Spleen (tissue), 11 donors: ENCODE measurements around the gene SUZ12. TPM values are rescaled to one million over a fixed set of nuclear protein-coding genes. Genes with fewer than 3 reads are reported as not detected.
"Not testable (repeated sequence)": the region's sequence is repeated elsewhere in the genome, so short reads cannot be mapped to it uniquely, and the experiment has no call there.

Experiments used
- DNase-seq: peaks from one replicate; pipeline ENCODE4 v3.0.0-alpha.2; 2020
- H3K27ac ChIP-seq, 8 donors: fragments of 200-600 bp; sonication (generic) in 7 of 8; 1 replicate in 4 of 8; 2 replicates in 4 of 8; pipeline versions ENCODE4 v1.5.0 to v1.8.0; 2016 to 2021; ENCODE audit warnings: inconsistent platforms in 4 of 8, mild to moderate bottlenecking in 4 of 8, moderate library complexity in 1 of 8
- H3K27me3 ChIP-seq, 7 donors: fragments of 200-600 bp; sonication (generic) in 6 of 7; replicated peaks in 1 of 7; 1 replicate in 4 of 7; 2 replicates in 3 of 7; pipeline versions ENCODE4 v1.5.0 to v1.8.0; 2016 to 2021; ENCODE audit warnings: inconsistent platforms in 3 of 7, mild to moderate bottlenecking in 1 of 7
- H3K36me3 ChIP-seq, 6 donors: fragments of 200-600 bp; sonication (generic) in 5 of 6; 1 replicate in 4 of 6; 2 replicates in 2 of 6; pipeline versions ENCODE4 v1.5.0 to v1.8.0; 2016 to 2021; ENCODE audit warnings: inconsistent platforms in 2 of 6
- H3K4me1 ChIP-seq, 6 donors: fragments of 200-600 bp; sonication (generic) in 5 of 6; 1 replicate in 3 of 6; 2 replicates in 3 of 6; pipeline versions ENCODE4 v1.5.0 to v1.8.0; 2016 to 2021; ENCODE audit warnings: inconsistent platforms in 3 of 6
- H3K4me3 ChIP-seq, 8 donors: fragments of 200-600 bp; sonication (generic) in 7 of 8; 1 replicate in 4 of 8; 2 replicates in 4 of 8; pipeline versions ENCODE4 v1.5.0 to v1.8.0; 2016 to 2021; ENCODE audit warnings: inconsistent platforms in 4 of 8, mild to moderate bottlenecking in 4 of 8, moderate library complexity in 2 of 8
- H3K9me3 ChIP-seq, 8 donors: fragments of 200-600 bp; sonication (generic) in 7 of 8; 1 replicate in 4 of 8; 2 replicates in 4 of 8; pipeline versions ENCODE4 v1.5.0 to v1.8.0; 2016 to 2021; ENCODE audit warnings: inconsistent platforms in 4 of 8
- CTCF ChIP-seq, 11 experiments: fragments of 200-600 bp in 7 of 11; fragments of 450-650 bp in 4 of 11; sonication (generic) in 4 of 11; IDR thresholded peaks in 8 of 11; conservative IDR thresholded peaks in 3 of 11; 1 replicate in 7 of 11; 2 replicates in 4 of 11; pipeline versions ENCODE4 v1.4.0 to v1.8.0; 2016 to 2021; ENCODE audit warnings: antibody characterized with exemption in 11 of 11, inconsistent platforms in 4 of 11, mild to moderate bottlenecking in 1 of 11
- POLR2A ChIP-seq, 3 donors: fragments of 450-650 bp; IDR thresholded peaks; one replicate each; pipeline ENCODE4 v1.5.1; 2017; ENCODE audit warnings: antibody characterized with exemption in 3 of 3, mild to moderate bottlenecking in 1 of 3
- POLR2AphosphoS5 ChIP-seq, 3 donors: sonication (generic); formaldehyde crosslinking; IDR thresholded peaks; one replicate each; pipeline ENCODE4 v1.5.1; 2017; ENCODE audit warnings: antibody characterized with exemption in 3 of 3
- WGBS, 5 donors: extraction: QIAGEN DNeasy Blood & Tissue Kit in 3 of 5; methylation state at CpG; one replicate each; pipeline versions ENCODE4 v1.1.5 to v1.1.7; 2013 to 2018; 5-methylcytosine and 5-hydroxymethylcytosine counted together
- intact Hi-C: fragments of 100-400 bp; cut with DNase I; formaldehyde crosslinking; loops from one replicate; pipeline ENCODE4 v1.15.0; 2023; ENCODE audit warnings: low total_unique reads
- polyA plus RNA-seq, 3 donors: library from polyadenylated mRNA; stranded (reverse); fragments of 200-250 nt; gene quantifications; one replicate each; pipeline ENCODE4 v1.2.1, GENCODE V29; 2013
- total RNA-seq, 7 donors: library from RNA; depleted of rRNA in 3 of 7; stranded (reverse); fragments of >200 nt in 3 of 7; fragmentation: NEBNext Ultra II Directional in 4 of 7; extraction: Animal tissue kit (Norgen Biotek cat#: 25700) in 4 of 7; gene quantifications; one replicate each; pipeline versions ENCODE4 v1.1.0 to v1.2.1, GENCODE V29; 2016 to 2021
- donor health status: healthy with polysubstance abuse.
- donor health status: DM: no; HTN: no; CAD: no; lungs with moderate emphysema.
- donor health status: DM: no; HTN: no; CAD: no.
- donor health status: Bipolar disorder and iron deficiency.
- donor health status: healthy.
- donor health status: DM: no; HTN: no; CAD: no.
- donor health status: DM: yes; HTN: yes; CAD: no.

The SUZ12 gene
- total and polyA plus RNA-seq, 10 donors, result 14.9 to 38.7 (median 29.8) TPM

- TF ChIP-seq CTCF (IDR thresholded peaks at IDR 0.05 in 8 of 11, conservative IDR thresholded peaks at IDR 0.05 in 3 of 11), result no peak
- no peak for TF ChIP-seq POLR2AphosphoS5 (IDR thresholded peaks at IDR 0.05)
- no peak for TF ChIP-seq POLR2A (IDR thresholded peaks at IDR 0.05)
- no peak overlapping the region for H3K4me3 ChIP-seq
- peaks cover 0 to 10% (median 3%) of the 10 kb centered on the region in 6 donors for H3K4me1 ChIP-seq
- intact Hi-C loops, result no loop called here
- 86 to 96% (median 91%) methylated on average over 3 of the region's 3 CpGs for WGBS, 5 donors
- H3K27me3 ChIP-seq, result peaks cover 0 to 48% (median 21%) of the 10 kb centered on the region in 7 donors
- H3K36me3 ChIP-seq, result no peaks in the 10 kb centered on the region
- H3K27ac ChIP-seq, result no peak overlapping the region
- no peak for DNase-seq
- H3K9me3 ChIP-seq, result no peaks in the 10 kb centered on the region
These were observed 21.2 kb upstream of the SUZ12 start for GRCh38 chr17:31915456-31916100.

GRCh38 chr17:31916491-31917064 lies 20.2 kb upstream of the SUZ12 start:
- H3K36me3 ChIP-seq, result no peaks in the 10 kb centered on the region
- H3K27me3 ChIP-seq, result peaks cover 0 to 41% (median 21%) of the 10 kb centered on the region in 7 donors
- WGBS, 5 donors, result 66 to 83% (median 69%) methylated on average over 24 to 36 of the region's 36 CpGs
- intact Hi-C loops, result no loop called here
- no peak for TF ChIP-seq POLR2A (IDR thresholded peaks at IDR 0.05)
- no peak for TF ChIP-seq CTCF (IDR thresholded peaks at IDR 0.05 in 8 of 11, conservative IDR thresholded peaks at IDR 0.05 in 3 of 11)
- no peak for TF ChIP-seq POLR2AphosphoS5 (IDR thresholded peaks at IDR 0.05)
- peaks cover 0 to 10% (median 3%) of the 10 kb centered on the region in 6 donors for H3K4me1 ChIP-seq
- no peaks in the 10 kb centered on the region for H3K9me3 ChIP-seq
- no peak overlapping the region for H3K27ac ChIP-seq
- DNase-seq, result no peak
- H3K4me3 ChIP-seq, result peak overlapping the region in 1 of 8 donors; percentile 38

- peak overlapping the region in 1 of 8 donors; percentile 38 for H3K4me3 ChIP-seq
- DNase-seq, result peak; percentile 73
- no peaks in the 10 kb centered on the region for H3K9me3 ChIP-seq
- intact Hi-C loops, result no loop called here
- H3K27ac ChIP-seq, result no peak overlapping the region
- no peaks in the 10 kb centered on the region for H3K36me3 ChIP-seq
- peaks cover 0 to 10% (median 3%) of the 10 kb centered on the region in 6 donors for H3K4me1 ChIP-seq
- WGBS, 5 donors, result 12 to 51% (median 17%) methylated on average over 30 to 45 of the region's 45 CpGs
- TF ChIP-seq POLR2A (IDR thresholded peaks at IDR 0.05) (no peak), CTCF (IDR thresholded peaks at IDR 0.05 in 8 of 11, conservative IDR thresholded peaks at IDR 0.05 in 3 of 11) (no peak), POLR2AphosphoS5 (IDR thresholded peaks at IDR 0.05) (no peak)
- peaks cover 0 to 36% (median 21%) of the 10 kb centered on the region in 7 donors for H3K27me3 ChIP-seq
These were observed 19.7 kb upstream of the SUZ12 start for GRCh38 chr17:31917065-31917529.

GRCh38 chr17:31917721-31918120 lies 19.1 kb upstream of the SUZ12 start:
- H3K9me3 ChIP-seq, H3K4me1 ChIP-seq, H3K27ac ChIP-seq, DNase-seq, H3K36me3 ChIP-seq, H3K4me3 ChIP-seq, intact Hi-C loops: not testable (repeated sequence)
- WGBS, 5 donors, result 94 to 96% (median 95%) methylated on average over 13 of the region's 13 CpGs
- H3K27me3 ChIP-seq, result peaks cover 0 to 36% (median 21%) of the 10 kb centered on the region in 7 donors
